K562 (cell line): ENCODE data around the gene CNOT4. TPM values are rescaled to one million over a fixed set of nuclear protein-coding genes. Genes with fewer than 3 reads are reported as not detected.
A peak's percentile ranks its signal among the peaks of the same experiment; 100 is the strongest.

Experiments
- ATAC-seq: fragments of 200-7000 bp; cut with Tn5 transposase; 3 replicates; pipeline ENCODE4 v1.9.1; 2020; ENCODE audit warnings: moderate library complexity
- BruUV-seq: library from RNA; stranded (reverse); fragments of 400-500 nt; replicated peaks from 2 replicates; lab custom pipeline; 2021; lab: Mats Ljungman, UMichigan
- CTCF ChIA-PET: fragments of 300-600 bp; formaldehyde crosslinking; extraction: SDS; loops from one replicate; lab custom pipeline; 2021; ENCODE audit warnings: low intra/inter-chr PET ratio; lab: Yijun Ruan, JAX
- POLR2A ChIA-PET: fragments of 300-600, 350-650 bp; sonication (Branson Sonifier 250); formaldehyde crosslinking; extraction: SDS; loops from one replicate; lab custom pipeline; 2021; ENCODE audit warnings: antibody characterized with exemption, inconsistent platforms; lab: Yijun Ruan, JAX
- DNase-seq, 4 experiments: peaks; one replicate each; pipeline versions ENCODE4 v3.0.0 to v3.0.0-alpha.2; 2011 to 2018; ENCODE audit warnings: low spot score in 3 of 4, mixed read lengths in 3 of 4; ENCODE audit errors: extremely low read depth in 1 of 4
- FAIRE-seq: peaks from 2 replicates; lab custom pipeline; 2011; peaks lifted over from hg19 to GRCh38; lab: Jason Lieb, UNC
- H2AFZ ChIP-seq: 2 replicates; pipeline ENCODE4 v1.6.0; 2011; ENCODE audit warnings: low read depth, low read length, control low read depth, inconsistent platforms
- H3K27ac ChIP-seq: fragments of 200-600 bp; 3 replicates; pipeline ENCODE4 v1.8.0; 2011; ENCODE audit warnings: low read depth, mild to moderate bottlenecking, control low read depth, inconsistent platforms, low read length, moderate library complexity, mixed read lengths; ENCODE audit errors: extremely low read depth
- H3K27me3 ChIP-seq, 2 experiments: fragments of 300-600 bp in 1 of 2; 2 replicates in 1 of 2; 3 replicates in 1 of 2; pipeline versions ENCODE4 v1.6.0 to v1.8.0; 2011; ENCODE audit warnings: inconsistent platforms in 2 of 2, low read length in 2 of 2, mild to moderate bottlenecking in 1 of 2, mixed read lengths in 1 of 2, moderate library complexity in 1 of 2; ENCODE audit not compliant: control insufficient read depth in 2 of 2, insufficient read depth in 2 of 2
- H3K36me3 ChIP-seq: fragments of 300-600 bp; 3 replicates; pipeline ENCODE4 v1.8.0; 2011; ENCODE audit warnings: mild to moderate bottlenecking, low read length, inconsistent platforms; ENCODE audit not compliant: control insufficient read depth, insufficient read depth
- H3K4me1 ChIP-seq, 2 experiments: fragments of 200-600 bp in 1 of 2; replicated peaks in 1 of 2; 2 replicates in 1 of 2; 3 replicates in 1 of 2; pipeline versions ENCODE4 v1.5.1 to v1.8.0; 2011; ENCODE audit warnings: inconsistent platforms in 2 of 2, low read length in 2 of 2, mild to moderate bottlenecking in 1 of 2, mixed read lengths in 1 of 2, moderate library complexity in 1 of 2; ENCODE audit not compliant: control insufficient read depth in 2 of 2, insufficient read depth in 2 of 2
- H3K4me2 ChIP-seq: 2 replicates; pipeline ENCODE4 v1.6.1; 2011; ENCODE audit warnings: low read length, control low read depth, inconsistent platforms, mixed read lengths; ENCODE audit not compliant: insufficient read depth
- H3K4me3 ChIP-seq: fragments of 200-600 bp; sonication (generic), shearing (Covaris generic); 2 replicates; pipeline ENCODE4 v1.5.1; 2016; ENCODE audit warnings: control low read depth, inconsistent platforms
- H3K79me2 ChIP-seq: fragments of 200-600 bp; 3 replicates; pipeline ENCODE4 v1.8.0; 2011; ENCODE audit warnings: low read length, inconsistent platforms; ENCODE audit not compliant: control insufficient read depth, insufficient read depth
- H3K9ac ChIP-seq, 2 experiments: 2 replicates each; pipeline versions ENCODE4 v1.6.0 to v1.6.1; 2011; ENCODE audit warnings: low read depth in 2 of 2, low read length in 2 of 2, control low read depth in 1 of 2, inconsistent platforms in 1 of 2, mild to moderate bottlenecking in 1 of 2, mixed read lengths in 1 of 2; ENCODE audit not compliant: insufficient read depth in 1 of 2
- H3K9me1 ChIP-seq: one replicate; pipeline ENCODE4 v1.6.0; 2011; ENCODE audit warnings: inconsistent platforms, mild to moderate bottlenecking, low read length, moderate library complexity; ENCODE audit not compliant: control insufficient read depth, insufficient read depth
- H3K9me3 ChIP-seq: replicated peaks from 2 replicates; pipeline ENCODE4 v1.5.1; 2011; ENCODE audit warnings: low read depth, low read length, inconsistent platforms; ENCODE audit not compliant: control insufficient read depth, insufficient read depth
- H4K20me1 ChIP-seq: replicated peaks from 2 replicates; pipeline ENCODE4 v1.6.1; 2011; ENCODE audit warnings: low read length, inconsistent platforms, mixed read lengths; ENCODE audit not compliant: control insufficient read depth, insufficient read depth
- CBFA2T3 ChIP-seq: fragments of 450-650 bp; IDR thresholded peaks from 2 replicates; pipeline ENCODE4 v1.6.1; 2017
- CHD1 ChIP-seq: fragments of 200-600 bp; sonication (generic); IDR thresholded peaks from one replicate; pipeline ENCODE4 v1.6.1; 2012; ENCODE audit warnings: mild to moderate bottlenecking, moderate library complexity, low read length, inconsistent platforms
- EGR1 ChIP-seq: fragments of 450-650 bp; conservative IDR thresholded peaks from 2 replicates; pipeline ENCODE4 v1.6.1; 2017; ENCODE audit warnings: mild to moderate bottlenecking
- ELK1 ChIP-seq: sonication (generic); formaldehyde crosslinking; IDR thresholded peaks from 2 replicates; pipeline ENCODE4 v1.8.1; 2022; ENCODE audit warnings: missing genetic modification reagents
- FOXK1 ChIP-seq: sonication (generic); formaldehyde crosslinking; IDR thresholded peaks from 2 replicates; pipeline ENCODE4 v1.8.0; 2022; ENCODE audit warnings: missing genetic modification reagents, mild to moderate bottlenecking, borderline replicate concordance
- GATAD2B ChIP-seq: fragments of 450-650 bp; IDR thresholded peaks from 2 replicates; pipeline ENCODE4 v1.6.1; 2017; ENCODE audit warnings: mild to moderate bottlenecking, borderline replicate concordance
- HDAC8 ChIP-seq: fragments of 450-650 bp; IDR thresholded peaks from 2 replicates; pipeline ENCODE4 v1.6.1; 2016; ENCODE audit warnings: mild to moderate bottlenecking, missing genetic modification characterization, moderate library complexity, missing compliant biosample characterization
- MAX ChIP-seq: sonication (generic); formaldehyde crosslinking; IDR thresholded peaks from 2 replicates; pipeline ENCODE4 v1.9.0; 2022; ENCODE audit warnings: mild to moderate bottlenecking, missing genetic modification reagents
- MXI1 ChIP-seq: IDR thresholded peaks from 2 replicates; pipeline ENCODE4 v1.6.1; 2011; ENCODE audit warnings: low read depth, mild to moderate bottlenecking, improper control_type of control experiment, low read length
- NFIC ChIP-seq: fragments of 450-650 bp; IDR thresholded peaks from 2 replicates; pipeline ENCODE4 v1.6.1; 2017; ENCODE audit warnings: mild to moderate bottlenecking, inconsistent platforms
- PKNOX1 ChIP-seq: fragments of 450-650 bp; IDR thresholded peaks from 2 replicates; pipeline ENCODE4 v1.6.1; 2016
- PRDM10 ChIP-seq: fragments of 450-650 bp; IDR thresholded peaks from 2 replicates; pipeline ENCODE4 v1.6.1; 2018; ENCODE audit not compliant: partially characterized antibody
- UBTF ChIP-seq, 2 experiments: IDR thresholded peaks; 2 replicates each; pipeline ENCODE4 v1.6.1; 2012; ENCODE audit warnings: improper control_type of control experiment in 2 of 2, low read depth in 2 of 2, low read length in 2 of 2, borderline replicate concordance in 1 of 2
- ZNF507 ChIP-seq: conservative IDR thresholded peaks from 2 replicates; pipeline ENCODE4 v1.6.1; 2017; ENCODE audit warnings: missing genetic modification characterization, missing compliant biosample characterization
- ZNF780A ChIP-seq: fragments of 250-450 bp; sonication (Bioruptor Pico); IDR thresholded peaks from 2 replicates; pipeline ENCODE4 v1.5.0; 2021; ENCODE audit warnings: mild to moderate bottlenecking
- WGBS: fragments of 100-300 bp; shearing (Covaris generic); methylation state at CpG from one replicate; pipeline ENCODE4 v1.1.6; 2016; ENCODE audit warnings: low coverage, mixed read lengths; ENCODE audit not compliant: insufficient coverage; ENCODE audit errors: missing lambda C conversion rate; 5-methylcytosine and 5-hydroxymethylcytosine counted together
- in situ Hi-C: fragments of 300-500 bp; cut with MboI; formaldehyde crosslinking; loops from 4 replicates; pipeline ENCODE4 v1.15.0; 2018; ENCODE audit warnings: inconsistent platforms, mixed read lengths
- intact Hi-C: fragments of 100-400 bp; cut with micrococcal nuclease; formaldehyde crosslinking; loops from 2 replicates; pipeline ENCODE4 v1.14.2; 2022
- polyA plus RNA-seq, 8 experiments: library from polyadenylated mRNA; depleted of rRNA in 4 of 8; stranded (reverse) in 5 of 8; unstranded in 3 of 8; fragments of >200 nt; fragmentation: Nextera tagmentation in 2 of 8; fragmentation: Illumina TruSeq in 1 of 8; extraction: Ambion mirVana in 2 of 8; extraction: Trizol in 1 of 8; gene quantifications; 2 replicates each; pipeline versions ENCODE4 v1.2.1 to v1.2.3, GENCODE V29; 2011 to 2014; ENCODE audit warnings: inconsistent platforms in 1 of 8, missing spikeins in 1 of 8
- total RNA-seq, 7 experiments: library from RNA; depleted of rRNA in 6 of 7; stranded (reverse); fragments of >200 nt in 6 of 7; fragmentation: Illumina TruSeq in 2 of 7; extraction: Trizol in 2 of 7; gene quantifications; 2 replicates each; pipeline versions ENCODE4 v1.2.1 to v1.2.3, GENCODE V29; 2011 to 2021; ENCODE audit warnings: low replicate concordance in 1 of 7

Gene CNOT4
- total and polyA plus RNA-seq, 9 of the 15 experiments (the other 6 are each of a cell fraction or from before 2014, with no cell fraction given) = 8.6 to 24.1 (median 15.4) TPM

- no peak overlapping the region for H3K9ac ChIP-seq
- ChIA-PET CTCF (no interaction called here), POLR2A (interaction anchor here (0.5 to 2.2 kb wide), 4 partner anchors 10 to 130 kb away, joined by 3 to 10 read pairs (median 4); no protein-coding TSS in a partner anchor)
- intact Hi-C loops = no loop called here
- ATAC-seq (peak; percentile 79), DNase-seq (peak in 3 of 4 experiments; percentile 23 to 63 (median 47)), FAIRE-seq (peak; percentile 75)
- WGBS = 35% methylated on average over 3 of the region's 3 CpGs
- peaks cover 4 to 12% of the 10 kb centered on the region in 2 experiments; a peak in 4 of 5 replicates for H3K4me1 ChIP-seq
- no peak overlapping the region for H3K27ac ChIP-seq
- H3K36me3 ChIP-seq = peaks cover 12% of the 10 kb centered on the region; the same call in 2 of the 3 replicates
- H3K9me3 ChIP-seq = no peaks in the 10 kb centered on the region
- no peaks in the 10 kb centered on the region for H4K20me1 ChIP-seq
- H3K27me3 ChIP-seq = no peaks in the 10 kb centered on the region
- no peaks in the 10 kb centered on the region for H3K9me1 ChIP-seq
- TF ChIP-seq ZNF507 (tag) (no peak), FOXK1 (no peak), UBTF (IDR thresholded peaks at IDR 0.05; ENCODE audit: borderline replicate concordance in 1 of 2, low read depth in 2 of 2, low read length in 2 of 2) (0 out of 4 replicates have a peak, but pooled peaks of 1 of the 2 experiments have one; percentile 27), HDAC8 (tag) (no peak), ZNF780A (CRISPR knock-in tag) (no peak), NFIC (peak; percentile 84), PRDM10 (no peak), MXI1 (no peak), GATAD2B (no peak), EGR1 (peak; percentile 46), CBFA2T3 (peak; percentile 51), MAX (CRISPR knock-in tag) (no peak), ELK1 (no peak), PKNOX1 (no peak), CHD1 (no peak)
- no peaks in the 10 kb centered on the region for H3K79me2 ChIP-seq
- H3K4me2 ChIP-seq = no peak overlapping the region
- H2AFZ ChIP-seq = no peak overlapping the region
- no TSS peak for BruUV-seq
- in situ Hi-C loops = no loop called here
- no peak overlapping the region for H3K4me3 ChIP-seq
Measured at GRCh38 chr7:135385209-135385608, 124.7 kb downstream of the CNOT4 start.
